PFSK-1 (cell line): ENCODE results near the gene RBM34.

Experiments used
- FOXP2 ChIP-seq: optimal IDR thresholded peaks from 2 replicates; pipeline ENCODE3; 2011; ENCODE audit warnings: borderline replicate concordance, control low read depth, inconsistent platforms; ENCODE audit not compliant: insufficient read depth; ENCODE audit errors: extremely low read length, extremely low read depth
- POLR2AphosphoS5 ChIP-seq: IDR thresholded peaks from 2 replicates; pipeline ENCODE4 v1.6.1; 2012; ENCODE audit warnings: low read depth, mild to moderate bottlenecking, control low read depth, low read length, moderate library complexity
- REST ChIP-seq, 2 experiments: IDR thresholded peaks; 2 replicates each; pipeline versions ENCODE4 v1.6.1 to v1.8.0; 2011 to 2012; ENCODE audit warnings: low read depth in 2 of 2, low read length in 2 of 2, control low read depth in 1 of 2, inconsistent platforms in 1 of 2, mild to moderate bottlenecking in 1 of 2, moderate library complexity in 1 of 2; ENCODE audit not compliant: insufficient read depth in 1 of 2
- SIN3A ChIP-seq: IDR thresholded peaks from 2 replicates; pipeline ENCODE4 v1.6.1; 2012; ENCODE audit warnings: mild to moderate bottlenecking, low read length, moderate library complexity, borderline replicate concordance; ENCODE audit not compliant: insufficient read depth
- TAF1 ChIP-seq: IDR thresholded peaks from 2 replicates; pipeline ENCODE4 v1.6.1; 2012; ENCODE audit warnings: low read length, control low read depth, borderline replicate concordance; ENCODE audit not compliant: insufficient read depth

- TF ChIP-seq FOXP2 (no peak), REST (IDR thresholded peaks at IDR 0.05; ENCODE audit: insufficient read depth in 1 of 2, low read depth in 2 of 2, low read length in 2 of 2) (no peak), TAF1 (no peak), POLR2AphosphoS5 (no peak), SIN3A (no peak)
Observed at GRCh38 chr1:235180916-235181460, 19.9 kb upstream of the RBM34 start.
